Measurements from ENCODE around the gene KRT13. TPM values are rescaled to one million over a fixed set of nuclear protein-coding genes. Genes with fewer than 3 reads are reported as not detected.

The KRT13 gene
- total and polyA plus RNA-seq, 2 of the 4 experiments (the other 2 are of a cell fraction) = 0.18 to 0.56 TPM

DNA sequence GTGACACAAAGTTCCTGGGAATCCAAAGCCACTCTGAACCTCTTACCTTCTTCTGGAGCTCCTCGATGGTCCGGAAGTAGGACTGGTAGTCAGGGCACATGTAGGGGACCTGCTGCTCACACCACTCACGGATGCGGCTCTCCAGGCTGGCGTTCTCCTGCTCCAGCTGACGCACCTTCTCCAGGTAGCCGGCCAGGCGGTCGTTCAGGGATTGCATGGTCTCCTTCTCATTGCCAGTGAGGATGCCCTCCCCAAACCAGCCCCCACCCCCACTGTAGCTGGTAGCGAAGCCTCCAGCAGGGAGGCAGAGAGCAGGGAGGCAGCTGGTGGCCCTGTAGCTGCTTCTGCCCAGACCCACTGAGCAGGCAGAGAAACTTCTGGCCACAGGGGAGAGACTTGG lies 24.8 kb downstream of the KRT13 start:
- no peak overlapping the region for H2BK120ac ChIP-seq (ENCODE audit: low read depth, low read length)
- H3K79me1 ChIP-seq (ENCODE audit: low read depth in 1 of 2, low read length in 2 of 2) = no peaks in the 10 kb centered on the region
- ChIA-PET POLR2A (ENCODE audit: unreplicated experiment) (no interaction called here), CTCF (no interaction called here)
- H3K27me3 ChIP-seq (ENCODE audit: control insufficient read depth, insufficient read depth, low read length) = peaks cover 10% of the 10 kb centered on the region; the same call in 1 of the 2 replicates
- dilution Hi-C loops (cut with HindIII; ENCODE audit: low sequenced_read_pairs, unreplicated experiment) (no loop called here), intact Hi-C loops (cut with micrococcal nuclease) (no loop called here), in situ Hi-C loops (cut with MboI; ENCODE audit: low sequenced_read_pairs) (no loop called here)
- DNase-seq = no peak
- no peak overlapping the region for H3K14ac ChIP-seq (replicated peaks; ENCODE audit: low read depth, low read length)
- H4K20me1 ChIP-seq (ENCODE audit: insufficient read depth, low read length) = no peaks in the 10 kb centered on the region
- H3K27ac ChIP-seq (ENCODE audit: insufficient read depth, low read length) = no peak overlapping the region
- no peak overlapping the region for H2BK20ac ChIP-seq (ENCODE audit: low read depth, low read length)
- no peak overlapping the region for H3K23ac ChIP-seq (ENCODE audit: low read depth, low read length)
- no peak overlapping the region for H2AK5ac ChIP-seq (ENCODE audit: low read depth, low read length)
- WGBS, 2 experiments (ENCODE audit: extremely low coverage in 2 of 2, insufficient read length in 1 of 2) = 91% methylated on average over 4 of the region's 10 CpGs; no CpG with 5 or more reads in 1 of the 2 experiments
- H3K36me3 ChIP-seq (ENCODE audit: control insufficient read depth, insufficient read depth, low read length) = no peaks in the 10 kb centered on the region
- no peak overlapping the region for H4K91ac ChIP-seq (ENCODE audit: insufficient read depth, low read depth, low read length)
- TF ChIP-seq, protein P1, sequence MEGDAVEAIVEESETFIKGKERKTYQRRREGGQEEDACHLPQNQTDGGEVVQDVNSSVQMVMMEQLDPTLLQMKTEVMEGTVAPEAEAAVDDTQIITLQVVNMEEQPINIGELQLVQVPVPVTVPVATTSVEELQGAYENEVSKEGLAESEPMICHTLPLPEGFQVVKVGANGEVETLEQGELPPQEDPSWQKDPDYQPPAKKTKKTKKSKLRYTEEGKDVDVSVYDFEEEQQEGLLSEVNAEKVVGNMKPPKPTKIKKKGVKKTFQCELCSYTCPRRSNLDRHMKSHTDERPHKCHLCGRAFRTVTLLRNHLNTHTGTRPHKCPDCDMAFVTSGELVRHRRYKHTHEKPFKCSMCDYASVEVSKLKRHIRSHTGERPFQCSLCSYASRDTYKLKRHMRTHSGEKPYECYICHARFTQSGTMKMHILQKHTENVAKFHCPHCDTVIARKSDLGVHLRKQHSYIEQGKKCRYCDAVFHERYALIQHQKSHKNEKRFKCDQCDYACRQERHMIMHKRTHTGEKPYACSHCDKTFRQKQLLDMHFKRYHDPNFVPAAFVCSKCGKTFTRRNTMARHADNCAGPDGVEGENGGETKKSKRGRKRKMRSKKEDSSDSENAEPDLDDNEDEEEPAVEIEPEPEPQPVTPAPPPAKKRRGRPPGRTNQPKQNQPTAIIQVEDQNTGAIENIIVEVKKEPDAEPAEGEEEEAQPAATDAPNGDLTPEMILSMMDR (conservative IDR thresholded peaks at IDR 0.05; ENCODE audit: low read depth, low read length) = no peak
- TF ChIP-seq FOS (IDR thresholded peaks at IDR 0.05; ENCODE audit: low read depth, low read length) (no peak), MAFK (IDR thresholded peaks at IDR 0.05; ENCODE audit: low read depth, low read length) (no peak), CHD1 (IDR thresholded peaks at IDR 0.05; ENCODE audit: low read depth, low read length) (no peak), MXI1 (IDR thresholded peaks at IDR 0.05; ENCODE audit: borderline replicate concordance, low read depth, low read length) (no peak), CEBPB (IDR thresholded peaks at IDR 0.05; ENCODE audit: low read depth, low read length) (no peak), BHLHE40 (IDR thresholded peaks at IDR 0.05; ENCODE audit: low read depth, low read length) (no peak), RAD21 (IDR thresholded peaks at IDR 0.05; ENCODE audit: low read length) (no peak), SMC3 (IDR thresholded peaks at IDR 0.05; ENCODE audit: low read depth, low read length) (no peak), POLR2A (IDR thresholded peaks at IDR 0.05; ENCODE audit: low read depth, low read length) (no peak), MAZ (IDR thresholded peaks at IDR 0.05; ENCODE audit: borderline replicate concordance, low read depth, low read length) (no peak), RCOR1 (IDR thresholded peaks at IDR 0.05; ENCODE audit: insufficient replicate concordance, low read length) (no peak), RFX5 (IDR thresholded peaks at IDR 0.05; ENCODE audit: low read depth, low read length) (no peak), NFE2L2 (IDR thresholded peaks at IDR 0.05; ENCODE audit: low read depth, low read length) (no peak)
- TF ChIP-seq, protein P2, sequence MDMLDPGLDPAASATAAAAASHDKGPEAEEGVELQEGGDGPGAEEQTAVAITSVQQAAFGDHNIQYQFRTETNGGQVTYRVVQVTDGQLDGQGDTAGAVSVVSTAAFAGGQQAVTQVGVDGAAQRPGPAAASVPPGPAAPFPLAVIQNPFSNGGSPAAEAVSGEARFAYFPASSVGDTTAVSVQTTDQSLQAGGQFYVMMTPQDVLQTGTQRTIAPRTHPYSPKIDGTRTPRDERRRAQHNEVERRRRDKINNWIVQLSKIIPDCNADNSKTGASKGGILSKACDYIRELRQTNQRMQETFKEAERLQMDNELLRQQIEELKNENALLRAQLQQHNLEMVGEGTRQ (IDR thresholded peaks at IDR 0.05; ENCODE audit: low read depth, low read length) = no peak
- TF ChIP-seq, protein P3, sequence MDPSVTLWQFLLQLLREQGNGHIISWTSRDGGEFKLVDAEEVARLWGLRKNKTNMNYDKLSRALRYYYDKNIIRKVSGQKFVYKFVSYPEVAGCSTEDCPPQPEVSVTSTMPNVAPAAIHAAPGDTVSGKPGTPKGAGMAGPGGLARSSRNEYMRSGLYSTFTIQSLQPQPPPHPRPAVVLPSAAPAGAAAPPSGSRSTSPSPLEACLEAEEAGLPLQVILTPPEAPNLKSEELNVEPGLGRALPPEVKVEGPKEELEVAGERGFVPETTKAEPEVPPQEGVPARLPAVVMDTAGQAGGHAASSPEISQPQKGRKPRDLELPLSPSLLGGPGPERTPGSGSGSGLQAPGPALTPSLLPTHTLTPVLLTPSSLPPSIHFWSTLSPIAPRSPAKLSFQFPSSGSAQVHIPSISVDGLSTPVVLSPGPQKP (IDR thresholded peaks at IDR 0.05; ENCODE audit: borderline replicate concordance, low read depth, low read length) = no peak
- H3K9me3 ChIP-seq (ENCODE audit: control insufficient read depth, insufficient read depth, low read length) = no peaks in the 10 kb centered on the region
- no peak overlapping the region for H3K4ac ChIP-seq (ENCODE audit: low read depth, low read length)
- no TSS peak for BruUV-seq (replicated peaks)
- H3K4me1 ChIP-seq (ENCODE audit: control insufficient read depth, insufficient read depth, low read length) = no peaks in the 10 kb centered on the region
- no peak overlapping the region for H3K4me3 ChIP-seq (ENCODE audit: insufficient read depth, low read depth, low read length)
- no peak overlapping the region for H2BK5ac ChIP-seq (ENCODE audit: low read depth, low read length, poor library complexity, severe bottlenecking)
- H4K8ac ChIP-seq (ENCODE audit: low read depth in 2 of 2, low read length in 2 of 2) = no peak overlapping the region
- H2BK15ac ChIP-seq (ENCODE audit: low read depth, low read length) = no peak overlapping the region
- H2AK9ac ChIP-seq (replicated peaks; ENCODE audit: low read depth, low read length, poor library complexity) = no peak overlapping the region
- no peak overlapping the region for H4K5ac ChIP-seq (ENCODE audit: low read depth, low read length)
- H3K9ac ChIP-seq (ENCODE audit: low read depth, low read length) = no peak overlapping the region
- no peak overlapping the region for H3K56ac ChIP-seq (ENCODE audit: extremely low read depth, insufficient read depth, low read length)
- no peak overlapping the region for H2AFZ ChIP-seq (replicated peaks; ENCODE audit: low read length, poor library complexity)
- no peak overlapping the region for H3K4me2 ChIP-seq (ENCODE audit: low read depth, low read length)
- H3K18ac ChIP-seq (ENCODE audit: low read depth, low read length) = no peak overlapping the region
- no peaks in the 10 kb centered on the region for H3K9me1 ChIP-seq (ENCODE audit: insufficient read depth, low read length)
- ATAC-seq (ENCODE audit: low read depth) = no peak

Measured in IMR-90 (cell line).